NCI-H2196 treated with DMSO at 0.1 percent for 48 hours (cell line): ENCODE results near the gene APOBEC2.
"Not testable (repeated sequence)": the region's sequence is repeated elsewhere in the genome, so short reads cannot be mapped to it uniquely, and the experiment has no call there.

ENCODE experiments used
- DNase-seq: peaks from one replicate; lab custom pipeline; 2025; ENCODE audit not compliant: unreplicated experiment; lab: John Stamatoyannopoulos, UW

The APOBEC2 gene

GRCh38 chr6:41053041-41053440 is at the start of gene APOBEC2:
APOBEC2 (plus strand) TSS chr6:41053202; CDS start chr6:41053348, 146 bp downstream.
- DNase-seq = no peak

GRCh38 chr6:41006217-41006616 is 46.8 kb upstream of the APOBEC2 start:
- DNase-seq = not testable (repeated sequence)

GRCh38 chr6:41006980-41007379 is 46.0 kb upstream of the APOBEC2 start:
- not testable (repeated sequence) for DNase-seq

- DNase-seq = no peak
Observed at GRCh38 chr6:41008011-41008410, 45.0 kb upstream of the APOBEC2 start.

GRCh38 chr6:41009669-41010068 is 43.3 kb upstream of the APOBEC2 start:
- no peak for DNase-seq

- DNase-seq = no peak
Observed at GRCh38 chr6:41011673-41012072, 41.3 kb upstream of the APOBEC2 start.

- DNase-seq = no peak
Observed at GRCh38 chr6:41013466-41014153, 39.4 kb upstream of the APOBEC2 start.

GRCh38 chr6:41014780-41015179 is 38.2 kb upstream of the APOBEC2 start:
- DNase-seq = no peak

GRCh38 chr6:41015860-41016259 is 37.1 kb upstream of the APOBEC2 start:
- DNase-seq = not testable (repeated sequence)

GRCh38 chr6:41017663-41018062 is 35.3 kb upstream of the APOBEC2 start:
- no peak for DNase-seq

- DNase-seq = peak; percentile 21
Observed at GRCh38 chr6:41021832-41022231, 31.2 kb upstream of the APOBEC2 start.

- DNase-seq = no peak
Observed at GRCh38 chr6:41022294-41022693, 30.7 kb upstream of the APOBEC2 start.

GRCh38 chr6:41023114-41023513 is 29.9 kb upstream of the APOBEC2 start:
- no peak for DNase-seq

- no peak for DNase-seq
Observed at GRCh38 chr6:41025966-41026530, 27.0 kb upstream of the APOBEC2 start.

- no peak for DNase-seq
Observed at GRCh38 chr6:41027241-41027640, 25.8 kb upstream of the APOBEC2 start.

- peak; percentile 46 for DNase-seq
Observed at GRCh38 chr6:41027799-41028560, 25.0 kb upstream of the APOBEC2 start.

- DNase-seq = no peak
Observed at GRCh38 chr6:41028561-41029412, 24.2 kb upstream of the APOBEC2 start.

- DNase-seq = no peak
Observed at GRCh38 chr6:41032830-41033229, 20.2 kb upstream of the APOBEC2 start.

GRCh38 chr6:41033776-41034175 is 19.2 kb upstream of the APOBEC2 start:
- DNase-seq = no peak

- no peak for DNase-seq
Observed at GRCh38 chr6:41036186-41036585, 16.8 kb upstream of the APOBEC2 start.

- no peak for DNase-seq
Observed at GRCh38 chr6:41036601-41037000, 16.4 kb upstream of the APOBEC2 start.
